Measurements from ENCODE around the gene KRI1.

DNA sequence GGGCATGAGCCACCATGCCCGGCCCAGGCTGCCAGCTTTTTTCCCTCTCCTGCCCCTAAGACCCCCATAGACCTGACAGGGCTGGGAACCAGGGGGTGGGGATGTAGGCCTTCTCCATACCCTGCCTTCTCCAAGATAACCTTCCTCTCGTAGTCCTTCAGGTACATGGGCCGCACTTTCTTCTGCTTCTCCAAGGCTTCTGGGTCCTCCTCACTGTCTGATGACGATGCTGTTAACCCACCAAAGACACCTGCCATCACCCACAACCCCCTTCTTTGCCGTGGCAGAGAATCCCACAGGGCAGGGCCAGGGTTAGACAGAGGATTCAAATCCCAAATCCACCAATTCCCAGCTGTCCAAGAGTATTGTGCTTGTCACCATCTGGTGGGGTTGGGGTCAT is 3.2 kb downstream of the KRI1 start:
- TF ChIP-seq CTCF (IDR thresholded peaks at IDR 0.05) (no peak), ZFX (IDR thresholded peaks at IDR 0.05; ENCODE audit: borderline replicate concordance) (no peak)
